Breast epithelium (tissue), 4 donors: ENCODE measurements around the gene SYNJ2. TPM values are rescaled to one million over a fixed set of nuclear protein-coding genes. Genes with fewer than 3 reads are reported as not detected.

Source experiments
- DNase-seq, 2 donors: peaks; one replicate each; pipeline ENCODE4 v3.0.0-alpha.2; 2019; ENCODE audit warnings: low spot score in 2 of 2
- H3K27ac ChIP-seq, 2 donors: fragments of 200-600 bp; sonication (generic) in 1 of 2; one replicate each; pipeline ENCODE4 v1.5.1; 2016 to 2019; ENCODE audit warnings: mild to moderate bottlenecking in 1 of 2
- H3K27me3 ChIP-seq, 2 donors: fragments of 200-600 bp; sonication (generic) in 1 of 2; one replicate each; pipeline versions ENCODE4 v1.5.1 to v1.6.0; 2017 to 2019; ENCODE audit warnings: control low read depth in 1 of 2, mild to moderate bottlenecking in 1 of 2
- H3K36me3 ChIP-seq: fragments of 200-600 bp; one replicate; pipeline ENCODE4 v1.5.1; 2019
- H3K4me1 ChIP-seq, 2 donors: fragments of 200-600 bp; sonication (generic); one replicate each; pipeline ENCODE4 v1.5.1; 2016 to 2019; ENCODE audit warnings: control low read depth in 1 of 2
- H3K4me3 ChIP-seq, 3 donors: fragments of 200-600 bp; sonication (generic); 1 replicate in 2 of 3; 2 replicates in 1 of 3; pipeline ENCODE4 v1.5.1; 2016 to 2019; ENCODE audit warnings: mild to moderate bottlenecking in 3 of 3, moderate library complexity in 2 of 3
- H3K9me3 ChIP-seq, 2 donors: fragments of 200-600 bp; sonication (generic) in 1 of 2; one replicate each; pipeline ENCODE4 v1.5.1; 2016 to 2019; ENCODE audit warnings: control low read depth in 1 of 2
- CTCF ChIP-seq, 3 donors: fragments of 450-650 bp; IDR thresholded peaks; one replicate each; pipeline ENCODE4 v1.5.1; 2016 to 2017; ENCODE audit warnings: antibody characterized with exemption in 3 of 3, mild to moderate bottlenecking in 3 of 3, moderate library complexity in 3 of 3
- POLR2A ChIP-seq: fragments of 450-650 bp; IDR thresholded peaks from one replicate; pipeline ENCODE4 v1.6.1; 2016; ENCODE audit warnings: antibody characterized with exemption, mild to moderate bottlenecking, moderate library complexity
- POLR2AphosphoS5 ChIP-seq, 3 donors: sonication (generic); formaldehyde crosslinking; IDR thresholded peaks; one replicate each; pipeline ENCODE4 v1.6.1; 2017; ENCODE audit warnings: antibody characterized with exemption in 3 of 3
- intact Hi-C: fragments of 100-400 bp; cut with DNase I; formaldehyde crosslinking; loops from one replicate; pipeline ENCODE4 v1.15.1; 2023; ENCODE audit warnings: low total_unique reads
- total RNA-seq, 3 donors: library from RNA; depleted of rRNA; stranded (reverse); fragments of >200 nt; gene quantifications; one replicate each; pipeline ENCODE4 v1.1.0, GENCODE V29; 2016

The SYNJ2 gene
- total RNA-seq, 3 donors from 2014 or later, result 3.0 to 20.2 (median 15.7) TPM

- DNase-seq, result no peak
- no peak overlapping the region for H3K27ac ChIP-seq
- no peak overlapping the region for H3K4me3 ChIP-seq
- intact Hi-C loops, result no loop called here
- H3K27me3 ChIP-seq, result no peaks in the 10 kb centered on the region
- H3K4me1 ChIP-seq, result peaks cover 2 to 4% of the 10 kb centered on the region in 2 donors
- H3K36me3 ChIP-seq, result no peaks in the 10 kb centered on the region
- TF ChIP-seq POLR2AphosphoS5 (IDR thresholded peaks at IDR 0.05), result no peak
- no peak for TF ChIP-seq POLR2A
- no peak for TF ChIP-seq CTCF (IDR thresholded peaks at IDR 0.05)
- no peaks in the 10 kb centered on the region for H3K9me3 ChIP-seq
These were observed 39.1 kb downstream of the SYNJ2 start for GRCh38 chr6:158020811-158021210.

- TF ChIP-seq CTCF (IDR thresholded peaks at IDR 0.05), result no peak
- TF ChIP-seq POLR2AphosphoS5 (IDR thresholded peaks at IDR 0.05), result no peak
- no peak for TF ChIP-seq POLR2A
- no peaks in the 10 kb centered on the region for H3K36me3 ChIP-seq
- no peaks in the 10 kb centered on the region for H3K27me3 ChIP-seq
- H3K4me1 ChIP-seq, result peaks cover 8% of the 10 kb centered on the region in 2 donors
- no peak overlapping the region for H3K4me3 ChIP-seq
- DNase-seq, result no peak
- intact Hi-C loops, result no loop called here
- no peak overlapping the region for H3K27ac ChIP-seq
- no peaks in the 10 kb centered on the region for H3K9me3 ChIP-seq
These were observed 39.7 kb downstream of the SYNJ2 start for GRCh38 chr6:158021376-158021775.

GRCh38 chr6:158021814-158022748 is 40.4 kb downstream of the SYNJ2 start:
- Histone ChIP-seq H3K4me1 (peaks cover 10 to 12% of the 10 kb centered on the region in 2 donors), H3K36me3 (no peaks in the 10 kb centered on the region), H3K4me3 (no peak overlapping the region), H3K9me3 (no peaks in the 10 kb centered on the region), H3K27ac (no peak overlapping the region), H3K27me3 (no peaks in the 10 kb centered on the region)
- TF ChIP-seq POLR2AphosphoS5 (IDR thresholded peaks at IDR 0.05), result no peak
- no peak for TF ChIP-seq CTCF (IDR thresholded peaks at IDR 0.05)
- TF ChIP-seq POLR2A, result no peak
- intact Hi-C loops, result no loop called here
- DNase-seq, result no peak

- no peak overlapping the region for H3K4me3 ChIP-seq
- no peaks in the 10 kb centered on the region for H3K9me3 ChIP-seq
- peaks cover 10 to 12% of the 10 kb centered on the region in 2 donors for H3K4me1 ChIP-seq
- H3K36me3 ChIP-seq, result no peaks in the 10 kb centered on the region
- no peak for TF ChIP-seq CTCF (IDR thresholded peaks at IDR 0.05)
- no peaks in the 10 kb centered on the region for H3K27me3 ChIP-seq
- intact Hi-C loops, result no loop called here
- DNase-seq, result no peak
- H3K27ac ChIP-seq, result no peak overlapping the region
These were observed 41.3 kb downstream of the SYNJ2 start for GRCh38 chr6:158022749-158023596.

- intact Hi-C loops, result no loop called here
- H3K4me1 ChIP-seq, result peaks cover 10 to 12% of the 10 kb centered on the region in 2 donors
- DNase-seq, result no peak
- H3K27me3 ChIP-seq, result no peaks in the 10 kb centered on the region
- no peak overlapping the region for H3K27ac ChIP-seq
- TF ChIP-seq POLR2AphosphoS5 (IDR thresholded peaks at IDR 0.05) (no peak), CTCF (IDR thresholded peaks at IDR 0.05) (no peak), POLR2A (no peak)
- no peaks in the 10 kb centered on the region for H3K9me3 ChIP-seq
- no peaks in the 10 kb centered on the region for H3K36me3 ChIP-seq
- no peak overlapping the region for H3K4me3 ChIP-seq
These were observed 41.9 kb downstream of the SYNJ2 start for GRCh38 chr6:158023597-158023939.
